GM18870 (cell line): ENCODE measurements around the gene NAGLU.
"Not testable (repeated sequence)": the region's sequence is repeated elsewhere in the genome, so short reads cannot be mapped to it uniquely, and the experiment has no call there.

Experiments used
- ATAC-seq: cut with Tn5 transposase; IDR thresholded peaks from one replicate; pipeline ENCODE4 v1.9.1; 2021; ENCODE audit warnings: moderate library complexity; ENCODE audit not compliant: unreplicated experiment

The NAGLU gene

DNA sequence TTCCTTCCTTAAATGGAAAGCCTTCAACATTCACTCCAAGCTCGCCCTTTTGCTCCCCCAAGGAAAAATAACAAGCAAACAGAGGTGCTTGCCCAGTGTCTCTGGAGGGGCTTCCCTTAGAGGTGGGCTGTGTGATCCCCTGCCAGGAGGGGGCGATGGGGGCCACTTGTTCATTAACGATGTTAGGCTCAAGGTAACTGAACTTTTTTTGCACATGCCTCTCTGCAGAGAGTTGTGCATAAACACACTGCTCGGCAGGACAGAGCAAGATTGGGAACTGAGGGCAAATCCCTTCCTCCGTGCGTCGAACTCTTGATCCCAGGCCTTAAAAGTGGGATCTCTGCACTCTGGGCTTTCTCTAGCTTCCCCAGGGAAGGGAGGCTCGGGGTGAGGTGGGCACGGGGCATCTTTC, 15.5 kb upstream of the NAGLU start:
- no peak for ATAC-seq

GRCh38 chr17:42521036-42521435, 15.0 kb upstream of the NAGLU start:
- no peak for ATAC-seq

- ATAC-seq = no peak
Measured at GRCh38 chr17:42521666-42522262, 14.3 kb upstream of the NAGLU start.

GRCh38 chr17:42522263-42522790, 13.7 kb upstream of the NAGLU start:
- ATAC-seq = no peak

DNA sequence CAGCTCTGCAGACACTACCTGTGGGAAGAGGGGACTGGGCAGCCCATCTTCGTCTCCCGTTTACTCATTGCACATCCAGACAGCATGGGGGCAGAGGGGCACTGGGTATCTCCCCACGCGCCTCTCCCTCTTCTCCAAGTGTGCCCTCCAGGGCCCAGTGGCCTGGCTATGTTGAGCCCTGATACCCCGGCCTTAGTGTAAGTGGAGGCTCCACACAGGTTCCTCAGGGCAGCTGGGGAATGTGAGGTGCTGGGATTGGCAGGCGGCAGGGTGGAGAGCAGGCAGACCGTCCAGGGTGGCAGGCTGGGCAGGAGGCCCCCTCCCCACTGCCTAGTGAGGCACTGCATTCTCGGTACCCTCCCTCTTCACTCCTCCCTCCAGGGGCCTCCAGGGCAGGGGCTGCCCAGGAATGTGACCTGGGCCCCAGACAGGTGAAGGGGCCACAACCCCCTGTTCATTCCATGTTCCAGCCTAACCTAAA, 13.2 kb upstream of the NAGLU start:
- ATAC-seq = no peak

GRCh38 chr17:42525221-42525620, 10.8 kb upstream of the NAGLU start:
- ATAC-seq = no peak

DNA sequence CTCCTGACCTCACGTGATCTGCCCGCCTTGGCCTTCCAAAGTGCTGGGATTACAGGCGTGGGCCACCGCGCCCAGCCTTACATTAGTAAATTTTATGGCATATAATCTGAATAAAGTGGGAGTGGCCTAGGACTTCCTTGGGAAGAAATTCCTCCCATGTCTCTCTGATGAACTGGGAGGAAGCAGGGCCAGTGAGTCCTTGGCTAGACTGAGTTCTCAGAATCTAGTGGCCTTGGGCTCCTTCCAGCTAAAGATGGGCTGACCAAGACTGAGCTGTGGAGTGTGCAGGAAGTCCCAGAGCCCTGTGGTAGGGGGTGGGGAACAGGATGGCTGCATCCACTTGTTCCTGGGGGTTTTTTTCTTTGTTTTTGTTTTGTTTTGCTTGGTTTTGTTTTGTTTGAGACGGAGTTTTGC, 10.0 kb upstream of the NAGLU start:
- ATAC-seq = no peak

DNA sequence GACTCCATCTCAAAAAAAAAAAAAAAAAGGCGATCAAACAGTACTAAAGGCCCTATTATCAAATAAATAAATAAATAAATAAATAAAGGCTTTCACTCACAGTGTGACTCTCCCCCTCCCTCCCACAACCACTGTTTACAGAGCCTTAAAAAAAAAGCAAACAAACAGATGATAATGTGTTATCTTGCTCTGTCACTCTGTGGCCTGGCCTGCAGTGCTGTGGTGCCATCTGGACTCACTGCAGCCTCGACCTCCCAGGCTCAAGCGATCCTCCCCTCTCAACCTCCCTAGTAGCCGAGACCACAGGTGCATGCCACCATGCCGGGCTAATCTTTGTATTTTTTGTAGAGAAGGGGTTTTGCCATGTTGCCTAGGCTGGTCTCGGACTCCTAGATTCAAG, 8.1 kb upstream of the NAGLU start:
- ATAC-seq = no peak

DNA sequence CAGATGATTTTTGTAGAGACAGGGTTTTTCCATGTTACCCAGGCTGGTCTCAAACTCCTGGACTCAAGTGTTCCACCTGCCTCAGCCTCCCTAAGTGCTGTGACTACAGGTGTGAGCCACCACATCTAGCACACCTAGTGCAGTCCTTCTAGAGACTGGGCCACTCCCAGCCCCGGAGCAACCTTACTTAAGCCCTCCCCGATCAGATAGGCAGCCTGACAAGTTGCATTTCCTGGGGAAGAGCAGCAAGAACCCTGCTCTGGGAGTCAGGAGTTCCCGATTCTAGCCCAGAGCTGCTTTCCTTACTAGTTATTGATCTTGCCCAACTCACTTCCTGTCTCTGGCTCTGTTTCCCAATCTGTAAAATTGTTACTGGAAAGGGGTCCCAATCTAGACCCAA, 7.0 kb upstream of the NAGLU start:
- no peak for ATAC-seq

- no peak for ATAC-seq
Measured at GRCh38 chr17:42530952-42531454, 5.0 kb upstream of the NAGLU start.

- no peak for ATAC-seq
Measured at GRCh38 chr17:42531455-42532354, 4.3 kb upstream of the NAGLU start.

- ATAC-seq = peak; percentile 10
Measured at GRCh38 chr17:42535155-42536047, 640 bp upstream of the NAGLU start.

DNA sequence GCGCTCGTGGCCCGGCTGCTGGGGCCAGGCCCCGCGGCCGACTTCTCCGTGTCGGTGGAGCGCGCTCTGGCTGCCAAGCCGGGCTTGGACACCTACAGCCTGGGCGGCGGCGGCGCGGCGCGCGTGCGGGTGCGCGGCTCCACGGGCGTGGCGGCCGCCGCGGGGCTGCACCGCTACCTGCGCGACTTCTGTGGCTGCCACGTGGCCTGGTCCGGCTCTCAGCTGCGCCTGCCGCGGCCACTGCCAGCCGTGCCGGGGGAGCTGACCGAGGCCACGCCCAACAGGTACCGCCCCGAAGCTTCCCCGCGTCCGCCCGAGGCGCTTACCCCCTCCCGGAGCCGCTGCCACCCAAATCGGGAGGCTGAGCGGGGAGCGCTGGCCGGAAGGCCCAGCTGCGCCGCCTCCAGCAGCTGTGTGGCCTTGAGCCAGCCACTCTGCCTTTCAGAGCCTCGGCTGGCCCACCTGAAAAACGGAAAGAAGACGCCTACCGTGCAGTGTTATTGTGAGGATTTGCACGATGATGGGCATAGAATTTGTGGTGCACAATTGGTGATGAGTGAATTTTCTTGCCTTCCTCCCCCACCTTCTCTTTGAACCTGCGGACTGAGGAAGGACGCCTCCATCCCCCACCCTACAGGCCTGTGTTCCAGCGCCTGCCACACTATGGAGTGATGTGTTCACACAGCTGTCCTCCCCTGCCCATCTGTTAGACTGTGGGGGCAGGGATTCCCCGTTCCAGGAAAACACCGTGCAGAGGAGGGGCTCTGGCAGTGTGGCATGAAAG, 523 bp downstream of the NAGLU start:
- peak; percentile 36 for ATAC-seq

GRCh38 chr17:42537156-42537805, 1.2 kb downstream of the NAGLU start:
- ATAC-seq = no peak

DNA sequence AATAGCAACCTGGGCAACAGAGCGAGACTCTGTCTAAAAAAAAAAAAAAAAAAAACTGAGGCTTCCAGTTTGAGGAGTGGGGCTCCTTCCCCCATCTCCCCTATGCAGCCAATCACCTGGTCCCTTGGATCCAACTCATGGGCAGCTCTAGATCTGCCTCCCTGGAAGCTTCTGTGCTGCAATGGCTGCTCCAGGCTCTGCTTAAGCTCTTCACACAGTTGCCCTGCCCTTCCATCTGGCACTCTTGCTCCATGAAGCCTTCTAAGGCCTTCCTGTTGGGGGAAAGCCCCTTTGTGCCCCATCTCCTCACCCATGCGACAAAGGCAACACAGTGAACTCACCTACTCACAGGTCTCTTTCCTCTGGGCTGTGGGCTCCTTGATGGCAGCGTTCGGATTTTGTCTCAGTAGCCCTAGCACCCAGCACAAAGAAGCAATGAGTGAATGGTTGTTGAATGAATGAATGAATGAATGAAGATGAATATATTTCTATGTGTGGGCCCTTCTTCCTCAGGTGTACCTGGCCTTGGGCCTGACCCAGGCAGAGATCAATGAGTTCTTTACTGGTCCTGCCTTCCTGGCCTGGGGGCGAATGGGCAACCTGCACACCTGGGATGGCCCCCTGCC, 1.9 kb downstream of the NAGLU start:
- no peak for ATAC-seq

DNA sequence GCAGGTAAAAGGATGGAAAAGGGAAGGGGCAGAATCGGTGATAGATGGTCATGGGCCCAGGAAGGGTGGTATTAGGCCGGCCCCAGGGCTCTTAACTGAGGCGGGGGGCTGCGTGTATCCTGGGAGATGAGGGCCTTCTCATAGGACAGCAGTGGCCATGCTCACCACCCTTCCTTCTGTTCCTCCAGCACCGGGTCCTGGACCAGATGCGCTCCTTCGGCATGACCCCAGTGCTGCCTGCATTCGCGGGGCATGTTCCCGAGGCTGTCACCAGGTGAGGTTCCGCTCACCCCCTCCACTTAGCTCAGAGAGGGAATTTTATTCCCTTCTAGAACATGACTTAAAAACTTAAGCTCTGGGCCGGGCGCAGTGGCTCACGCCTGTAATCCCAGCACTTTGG, 2.4 kb downstream of the NAGLU start:
- ATAC-seq = no peak

- ATAC-seq = not testable (repeated sequence)
Measured at GRCh38 chr17:42540558-42540957, 4.5 kb downstream of the NAGLU start.

DNA sequence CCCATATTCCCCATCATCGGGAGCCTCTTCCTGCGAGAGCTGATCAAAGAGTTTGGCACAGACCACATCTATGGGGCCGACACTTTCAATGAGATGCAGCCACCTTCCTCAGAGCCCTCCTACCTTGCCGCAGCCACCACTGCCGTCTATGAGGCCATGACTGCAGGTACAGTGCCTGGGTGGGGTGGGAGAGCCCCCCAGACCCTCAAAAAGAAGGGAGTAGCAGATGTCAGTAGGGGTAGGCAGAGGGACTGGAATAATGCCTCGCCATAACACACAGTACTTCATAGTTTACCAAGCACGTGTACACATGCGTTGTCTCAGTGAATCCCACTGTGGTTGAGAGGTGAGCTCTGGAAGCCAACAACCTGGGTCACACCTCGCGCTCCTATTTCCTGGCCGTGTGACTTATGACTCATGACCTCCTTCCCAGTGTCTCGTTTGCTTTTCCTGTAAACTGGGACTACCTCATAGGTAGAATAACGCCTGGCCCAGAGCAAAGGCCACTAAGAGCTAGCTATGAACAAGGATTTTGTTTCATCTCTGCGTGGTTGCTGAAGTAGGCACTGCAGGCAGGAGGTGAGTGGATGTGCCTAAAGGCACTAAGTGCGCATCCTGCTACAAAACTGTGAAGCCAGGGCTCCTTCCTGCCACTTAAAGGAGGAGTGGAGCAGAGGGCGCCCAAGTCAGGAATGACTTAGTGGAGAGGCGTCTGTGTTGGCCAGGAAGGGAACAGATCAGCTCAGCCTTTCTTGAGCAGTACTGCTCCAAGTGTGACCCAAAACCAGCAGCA, 5.2 kb downstream of the NAGLU start:
- no peak for ATAC-seq
